Neuronal stem cell (in vitro differentiated cells): ENCODE data around the gene ADIRF.
"Not testable (repeated sequence)": the region's sequence is repeated elsewhere in the genome, so short reads cannot be mapped to it uniquely, and the experiment has no call there.

Source experiments
- DNase-seq: peaks from one replicate; pipeline ENCODE4 v3.0.0-alpha.2; 2013; ENCODE audit warnings: low spot score
- H2AFZ ChIP-seq: one replicate; pipeline ENCODE4 v1.6.1; 2013; ENCODE audit warnings: mild to moderate bottlenecking, low read length, inconsistent platforms
- H2AK5ac ChIP-seq: 2 replicates; pipeline ENCODE4 v1.6.1; 2013; ENCODE audit warnings: low read depth, mild to moderate bottlenecking, inconsistent platforms, low read length, moderate library complexity, mixed read lengths
- H2BK120ac ChIP-seq: 2 replicates; pipeline ENCODE4 v1.6.1; 2013; ENCODE audit warnings: low read depth, mild to moderate bottlenecking, inconsistent platforms, low read length, moderate library complexity, mixed read lengths
- H2BK12ac ChIP-seq: one replicate; pipeline ENCODE4 v1.6.1; 2013; ENCODE audit warnings: low read length, inconsistent platforms
- H2BK15ac ChIP-seq: 2 replicates; pipeline ENCODE4 v1.6.1; 2013; ENCODE audit warnings: mild to moderate bottlenecking, low read length, inconsistent platforms, mixed read lengths
- H2BK5ac ChIP-seq: one replicate; pipeline ENCODE4 v1.6.1; 2013; ENCODE audit warnings: inconsistent platforms, mild to moderate bottlenecking, low read length, moderate library complexity
- H3K14ac ChIP-seq: one replicate; pipeline ENCODE4 v1.6.1; 2013; ENCODE audit warnings: low read length, inconsistent platforms
- H3K18ac ChIP-seq: 2 replicates; pipeline ENCODE4 v1.6.1; 2013; ENCODE audit warnings: low read length, inconsistent platforms
- H3K23ac ChIP-seq: 2 replicates; pipeline ENCODE4 v1.6.1; 2013; ENCODE audit warnings: low read depth, mild to moderate bottlenecking, mixed read lengths, low read length, inconsistent platforms; ENCODE audit not compliant: poor library complexity
- H3K27ac ChIP-seq: replicated peaks from 3 replicates; pipeline ENCODE4 v1.5.1; 2013; ENCODE audit warnings: low read length, inconsistent platforms
- H3K27me3 ChIP-seq, 3 experiments: 2 replicates each; pipeline ENCODE4 v1.6.1; 2013; ENCODE audit warnings: low read length in 3 of 3, mild to moderate bottlenecking in 2 of 3, inconsistent platforms in 1 of 3, low read depth in 1 of 3, mixed read lengths in 1 of 3, moderate library complexity in 1 of 3; ENCODE audit not compliant: control insufficient read depth in 3 of 3, insufficient read depth in 3 of 3
- H3K36me3 ChIP-seq, 2 donors: replicated peaks in 1 of 2; 2 replicates each; pipeline ENCODE4 v1.6.1; 2013; ENCODE audit warnings: low read length in 2 of 2; ENCODE audit not compliant: control insufficient read depth in 2 of 2, insufficient read depth in 2 of 2
- H3K4ac ChIP-seq: 2 replicates; pipeline ENCODE4 v1.6.1; 2013; ENCODE audit warnings: inconsistent platforms, mild to moderate bottlenecking, low read length, moderate library complexity
- H3K4me1 ChIP-seq, 2 donors: 1 replicate in 1 of 2; 2 replicates in 1 of 2; pipeline ENCODE4 v1.6.1; 2013; ENCODE audit warnings: low read length in 2 of 2, low read depth in 1 of 2; ENCODE audit not compliant: control insufficient read depth in 2 of 2, insufficient read depth in 1 of 2
- H3K4me2 ChIP-seq: one replicate; pipeline ENCODE4 v1.6.1; 2013; ENCODE audit warnings: mild to moderate bottlenecking, low read length, inconsistent platforms; ENCODE audit not compliant: insufficient read depth, poor library complexity, severe bottlenecking
- H3K4me3 ChIP-seq, 2 donors: 2 replicates each; pipeline ENCODE4 v1.5.1; 2013; ENCODE audit warnings: low read length in 2 of 2, mild to moderate bottlenecking in 2 of 2, inconsistent platforms in 1 of 2, moderate library complexity in 1 of 2
- H3K79me1 ChIP-seq: one replicate; pipeline ENCODE4 v1.6.1; 2013; ENCODE audit warnings: low read depth, mild to moderate bottlenecking, inconsistent platforms, low read length, moderate library complexity
- H3K9ac ChIP-seq: one replicate; pipeline ENCODE4 v1.6.1; 2013; ENCODE audit warnings: mild to moderate bottlenecking, low read depth, low read length, inconsistent platforms; ENCODE audit not compliant: poor library complexity
- H3K9me3 ChIP-seq, 2 donors: replicated peaks in 1 of 2; 2 replicates each; pipeline versions ENCODE3 to v1.6.1; 2013; ENCODE audit warnings: low read length in 2 of 2, mild to moderate bottlenecking in 2 of 2, inconsistent platforms in 1 of 2, low read depth in 1 of 2, mixed read lengths in 1 of 2, moderate library complexity in 1 of 2; ENCODE audit not compliant: control insufficient read depth in 2 of 2, insufficient read depth in 1 of 2
- H4K8ac ChIP-seq: one replicate; pipeline ENCODE4 v1.6.1; 2013; ENCODE audit warnings: low read depth, mild to moderate bottlenecking, inconsistent platforms, low read length, moderate library complexity
- H4K91ac ChIP-seq: one replicate; pipeline ENCODE4 v1.6.1; 2013; ENCODE audit warnings: low read length, low read depth, mild to moderate bottlenecking, inconsistent platforms; ENCODE audit not compliant: poor library complexity
- WGBS, 2 donors: extraction: QIAGEN DNeasy Blood & Tissue Kit; methylation state at CpG; one replicate each; pipeline ENCODE4 v1.1.7; 2013; ENCODE audit warnings: missing lambda C conversion rate in 2 of 2, mixed read lengths in 1 of 2; ENCODE audit not compliant: insufficient read length in 2 of 2, insufficient replicate concordance in 1 of 2; ENCODE audit errors: extremely low coverage in 2 of 2; 5-methylcytosine and 5-hydroxymethylcytosine counted together

The ADIRF gene

DNA sequence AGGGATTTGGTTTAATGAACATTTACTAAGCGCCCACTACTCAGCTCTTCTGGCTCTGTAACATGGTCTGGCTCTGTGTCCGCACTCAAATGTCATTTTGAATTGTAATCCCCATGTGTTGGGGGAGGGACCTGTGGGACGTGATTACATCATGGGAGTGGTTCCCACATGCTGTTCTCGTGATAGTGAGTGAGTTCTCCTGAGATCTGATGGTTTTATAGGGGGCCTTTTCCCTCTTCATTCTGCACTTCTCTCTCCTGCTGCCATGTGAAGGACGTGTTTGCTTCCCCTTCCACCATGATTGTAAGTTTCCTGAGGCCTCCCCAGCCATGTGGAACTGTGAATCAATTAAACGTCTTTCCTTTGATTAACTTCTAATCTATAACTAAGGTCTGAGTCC, 12.7 kb downstream of the ADIRF start:
- not testable (repeated sequence) for H3K4ac ChIP-seq
- WGBS, 2 donors: no CpG with 5 or more reads among the region's 6 CpGs

DNA sequence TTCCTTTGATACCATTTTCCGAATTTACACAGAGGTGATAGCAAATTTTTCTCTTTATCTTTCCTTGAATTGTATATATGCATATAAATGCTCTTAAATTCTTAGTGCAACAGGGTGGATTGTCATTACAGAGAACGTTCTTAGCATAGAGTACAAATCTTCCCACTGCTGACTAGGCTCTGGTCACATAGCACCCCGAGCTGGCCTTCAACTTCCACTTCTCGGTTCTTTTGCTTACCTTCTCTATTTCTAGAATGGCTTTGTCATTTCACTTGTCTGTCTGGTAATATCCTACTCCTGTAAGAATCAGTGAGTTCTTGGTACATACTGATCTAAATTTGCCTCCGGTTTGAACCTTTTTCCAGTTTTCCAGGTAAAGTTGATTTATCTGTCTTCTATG, 13.4 kb downstream of the ADIRF start:
- no peak overlapping the region for H3K4me3 ChIP-seq
- H3K4me1 ChIP-seq: no peaks in the 10 kb centered on the region
- no peak overlapping the region for H3K27ac ChIP-seq
- WGBS, 2 donors: no CpG with 5 or more reads among the region's 5 CpGs
- H4K8ac ChIP-seq: no peak overlapping the region
- no peak overlapping the region for H2BK120ac ChIP-seq
- H3K9ac ChIP-seq: no peak overlapping the region
- no peak overlapping the region for H2BK5ac ChIP-seq
- no peak overlapping the region for H2BK15ac ChIP-seq
- H3K4ac ChIP-seq: no peak overlapping the region
- no peaks in the 10 kb centered on the region for H3K9me3 ChIP-seq
- no peak overlapping the region for H2BK12ac ChIP-seq
- no peak overlapping the region for H2AK5ac ChIP-seq
- H3K27me3 ChIP-seq: no peaks in the 10 kb centered on the region
- H3K36me3 ChIP-seq: no peaks in the 10 kb centered on the region
- no peak overlapping the region for H3K18ac ChIP-seq
- DNase-seq: no peak
- no peak overlapping the region for H3K4me2 ChIP-seq
- no peak overlapping the region for H4K91ac ChIP-seq
- no peaks in the 10 kb centered on the region for H3K79me1 ChIP-seq
- H3K14ac ChIP-seq: no peak overlapping the region
- H3K23ac ChIP-seq: no peak overlapping the region
- H2AFZ ChIP-seq: no peak overlapping the region

More for the DNA sequence above, 12.7 kb downstream of the ADIRF start:
- H2BK120ac ChIP-seq, H3K79me1 ChIP-seq, H3K4me2 ChIP-seq, H3K4me3 ChIP-seq, H2BK12ac ChIP-seq, DNase-seq, H3K14ac ChIP-seq, H3K9ac ChIP-seq, H3K9me3 ChIP-seq, H4K8ac ChIP-seq, H3K27me3 ChIP-seq, H3K23ac ChIP-seq, H4K91ac ChIP-seq, H2BK15ac ChIP-seq, H3K4me1 ChIP-seq, H3K27ac ChIP-seq, H3K36me3 ChIP-seq, H3K18ac ChIP-seq, H2BK5ac ChIP-seq, H2AFZ ChIP-seq, H2AK5ac ChIP-seq: not testable (repeated sequence)

GRCh38 chr10:86984498-86984897, 16.2 kb downstream of the ADIRF start:
- not testable (repeated sequence) for H2BK12ac ChIP-seq, H3K27me3 ChIP-seq, H3K36me3 ChIP-seq, H3K27ac ChIP-seq, H3K18ac ChIP-seq, DNase-seq, H2BK15ac ChIP-seq, H3K4me2 ChIP-seq, H3K14ac ChIP-seq, H2BK120ac ChIP-seq, H3K4ac ChIP-seq, H3K9ac ChIP-seq, H3K4me1 ChIP-seq, H2BK5ac ChIP-seq, H4K8ac ChIP-seq, H3K9me3 ChIP-seq, H3K79me1 ChIP-seq, H2AK5ac ChIP-seq, H3K4me3 ChIP-seq, H4K91ac ChIP-seq, H2AFZ ChIP-seq, H3K23ac ChIP-seq
- no CpG with 5 or more reads among the region's 4 CpGs for WGBS, 2 donors

GRCh38 chr10:86988520-86988919, 20.2 kb downstream of the ADIRF start:
- Histone ChIP-seq H2AFZ (no peak overlapping the region), H2BK5ac (no peak overlapping the region), H3K36me3 (no peaks in the 10 kb centered on the region), H3K27me3 (no peaks in the 10 kb centered on the region), H2BK120ac (no peak overlapping the region), H2AK5ac (no peak overlapping the region), H3K79me1 (no peaks in the 10 kb centered on the region), H3K4me1 (no peaks in the 10 kb centered on the region), H3K4ac (no peak overlapping the region), H3K4me2 (no peak overlapping the region), H3K4me3 (no peak overlapping the region), H2BK12ac (no peak overlapping the region), H3K18ac (no peak overlapping the region), H3K14ac (no peak overlapping the region), H4K91ac (no peak overlapping the region), H3K27ac (no peak overlapping the region), H3K23ac (no peak overlapping the region), H2BK15ac (no peak overlapping the region), H3K9me3 (no peaks in the 10 kb centered on the region), H4K8ac (no peak overlapping the region), H3K9ac (no peak overlapping the region)
- WGBS, 2 donors: no CpG with 5 or more reads among the region's 1 CpG
- DNase-seq: no peak
